Type B pancreatic cell (in vitro differentiated cells): ENCODE measurements around the gene SCAMP5. TPM values are rescaled to one million over a fixed set of nuclear protein-coding genes. Genes with fewer than 3 reads are reported as not detected.

ENCODE experiments used
- DNase-seq: peaks from one replicate; pipeline ENCODE4 v3.0.0; 2021; ENCODE audit warnings: mixed read lengths; ENCODE audit not compliant: unreplicated experiment; ENCODE audit errors: extremely low spot score
- H3K27ac Mint-ChIP-seq: 2 replicates; pipeline ENCODE4 v1.8.0; 2021; ENCODE audit warnings: mild to moderate bottlenecking, mixed read lengths
- H3K27me3 Mint-ChIP-seq: 2 replicates; pipeline ENCODE4 v1.8.0; 2021; ENCODE audit warnings: mixed read lengths
- H3K36me3 Mint-ChIP-seq: 2 replicates; pipeline ENCODE4 v1.8.0; 2021; ENCODE audit warnings: mixed read lengths
- H3K4me1 Mint-ChIP-seq: one replicate; pipeline ENCODE4 v1.8.0; 2021; ENCODE audit warnings: mixed read lengths; ENCODE audit not compliant: unreplicated experiment
- H3K4me3 Mint-ChIP-seq: 2 replicates; pipeline ENCODE4 v1.8.0; 2021; ENCODE audit warnings: mild to moderate bottlenecking, mixed read lengths
- H3K9me3 Mint-ChIP-seq: 2 replicates; pipeline ENCODE4 v1.8.0; 2021; ENCODE audit warnings: mixed read lengths
- total RNA-seq: library from RNA; stranded (reverse); gene quantifications from 2 replicates; pipeline ENCODE4 v1.2.1, GENCODE V29; 2021; ENCODE audit warnings: low replicate concordance
- TF ChIP-seq, protein P1 (sequence below): fragments of 200-600 bp; sonication (generic); conservative IDR thresholded peaks from 2 replicates; pipeline ENCODE4 v1.5.0; 2021; ENCODE audit warnings: antibody characterized with exemption, mild to moderate bottlenecking

SCAMP5 gene
- total RNA-seq, 1 donor from 2014 or later = 38.1 TPM

- Mint-ChIP-seq H3K36me3 (no peaks in the 10 kb centered on the region), H3K27ac (no peak overlapping the region), H3K4me3 (no peak overlapping the region), H3K4me1 (no peaks in the 10 kb centered on the region), H3K9me3 (no peaks in the 10 kb centered on the region), H3K27me3 (peaks cover 20% of the 10 kb centered on the region)
- DNase-seq = no peak
- TF ChIP-seq, protein P1, sequence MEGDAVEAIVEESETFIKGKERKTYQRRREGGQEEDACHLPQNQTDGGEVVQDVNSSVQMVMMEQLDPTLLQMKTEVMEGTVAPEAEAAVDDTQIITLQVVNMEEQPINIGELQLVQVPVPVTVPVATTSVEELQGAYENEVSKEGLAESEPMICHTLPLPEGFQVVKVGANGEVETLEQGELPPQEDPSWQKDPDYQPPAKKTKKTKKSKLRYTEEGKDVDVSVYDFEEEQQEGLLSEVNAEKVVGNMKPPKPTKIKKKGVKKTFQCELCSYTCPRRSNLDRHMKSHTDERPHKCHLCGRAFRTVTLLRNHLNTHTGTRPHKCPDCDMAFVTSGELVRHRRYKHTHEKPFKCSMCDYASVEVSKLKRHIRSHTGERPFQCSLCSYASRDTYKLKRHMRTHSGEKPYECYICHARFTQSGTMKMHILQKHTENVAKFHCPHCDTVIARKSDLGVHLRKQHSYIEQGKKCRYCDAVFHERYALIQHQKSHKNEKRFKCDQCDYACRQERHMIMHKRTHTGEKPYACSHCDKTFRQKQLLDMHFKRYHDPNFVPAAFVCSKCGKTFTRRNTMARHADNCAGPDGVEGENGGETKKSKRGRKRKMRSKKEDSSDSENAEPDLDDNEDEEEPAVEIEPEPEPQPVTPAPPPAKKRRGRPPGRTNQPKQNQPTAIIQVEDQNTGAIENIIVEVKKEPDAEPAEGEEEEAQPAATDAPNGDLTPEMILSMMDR = no peak
Observed at GRCh38 chr15:74978503-74978902, 16.9 kb upstream of the SCAMP5 start.

DNA sequence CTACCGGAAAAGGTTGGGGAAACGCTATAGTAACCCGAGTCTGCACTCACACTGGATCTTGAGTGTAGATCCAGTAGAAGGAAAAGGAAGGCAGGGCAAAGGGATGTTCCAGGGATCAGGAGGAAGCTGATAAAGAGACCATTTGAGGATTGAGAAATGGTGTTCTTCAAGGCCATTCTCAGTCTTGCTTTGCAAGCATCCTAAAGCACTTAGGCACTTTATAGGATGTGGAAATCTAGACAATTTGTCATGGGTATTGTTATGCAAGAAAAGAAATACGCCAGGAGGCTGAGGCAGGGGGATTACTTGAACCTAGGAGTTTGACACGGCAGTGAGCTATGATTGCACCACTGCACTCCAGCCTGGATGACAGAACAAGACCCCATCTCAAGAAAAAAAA, 13.2 kb upstream of the SCAMP5 start:
- no peaks in the 10 kb centered on the region for H3K36me3 Mint-ChIP-seq
- H3K27me3 Mint-ChIP-seq = peaks cover 45% of the 10 kb centered on the region
- no peak for DNase-seq
- no peaks in the 10 kb centered on the region for H3K9me3 Mint-ChIP-seq
- no peak overlapping the region for H3K27ac Mint-ChIP-seq
- no peaks in the 10 kb centered on the region for H3K4me1 Mint-ChIP-seq
- no peak overlapping the region for H3K4me3 Mint-ChIP-seq
- TF ChIP-seq, protein P1 = no peak

GRCh38 chr15:74983725-74984231, 11.6 kb upstream of the SCAMP5 start:
- TF ChIP-seq, protein P1 = no peak
- H3K36me3 Mint-ChIP-seq = no peaks in the 10 kb centered on the region
- no peak for DNase-seq
- no peak overlapping the region for H3K4me3 Mint-ChIP-seq
- H3K4me1 Mint-ChIP-seq = no peaks in the 10 kb centered on the region
- H3K27ac Mint-ChIP-seq = no peak overlapping the region
- H3K27me3 Mint-ChIP-seq = peaks cover 45% of the 10 kb centered on the region
- no peaks in the 10 kb centered on the region for H3K9me3 Mint-ChIP-seq

DNA sequence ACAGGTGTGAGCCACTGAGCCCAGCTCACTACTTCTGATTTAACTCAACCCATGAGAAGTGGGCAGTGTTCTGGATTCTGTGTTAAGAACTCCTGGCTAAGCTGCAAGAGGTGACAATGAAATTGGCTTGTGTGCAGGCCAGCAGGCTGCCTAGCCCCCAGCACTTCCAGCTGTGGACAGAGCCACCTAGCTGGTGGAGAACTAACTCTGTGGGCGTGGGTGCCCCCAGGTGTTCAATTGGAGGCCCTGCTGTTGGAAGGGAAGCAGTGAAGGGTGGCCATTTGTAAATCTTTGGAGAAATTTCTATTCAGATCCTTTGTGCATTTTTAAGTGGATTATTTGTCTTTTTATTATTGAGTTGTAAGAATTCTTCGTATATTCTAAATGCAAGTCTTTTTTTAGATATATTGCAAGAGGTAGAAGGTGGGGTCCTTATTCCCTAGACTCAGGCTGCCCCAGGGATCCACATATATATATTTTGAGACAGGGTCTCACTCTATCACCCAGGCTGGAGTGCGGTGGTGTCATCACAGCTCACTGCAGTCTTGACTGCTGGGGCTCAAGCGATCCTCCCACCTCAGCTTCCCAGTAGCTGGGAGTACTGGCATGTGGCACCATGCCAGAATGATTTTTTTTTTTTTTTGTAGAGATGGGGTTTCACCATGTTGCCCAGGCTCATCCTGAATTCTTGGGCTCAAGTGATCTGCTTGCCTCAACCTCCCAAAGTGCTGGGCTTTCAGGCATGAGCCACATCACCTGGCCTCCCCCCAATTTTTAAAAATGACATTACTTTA, 7.2 kb upstream of the SCAMP5 start:
- no peaks in the 10 kb centered on the region for H3K9me3 Mint-ChIP-seq
- no peak for DNase-seq
- H3K27ac Mint-ChIP-seq = no peak overlapping the region
- peaks cover 52% of the 10 kb centered on the region for H3K27me3 Mint-ChIP-seq
- no peaks in the 10 kb centered on the region for H3K4me1 Mint-ChIP-seq
- no peak overlapping the region for H3K4me3 Mint-ChIP-seq
- no peaks in the 10 kb centered on the region for H3K36me3 Mint-ChIP-seq
- TF ChIP-seq, protein P1 = peak; percentile 55

GRCh38 chr15:74989527-74989926, 5.8 kb upstream of the SCAMP5 start:
- Mint-ChIP-seq H3K4me1 (no peaks in the 10 kb centered on the region), H3K27me3 (peaks cover 44% of the 10 kb centered on the region)

More at GRCh38 chr15:74989527-74989926, 5.8 kb upstream of the SCAMP5 start:
- H3K36me3 Mint-ChIP-seq = no peaks in the 10 kb centered on the region
- no peak for DNase-seq
- TF ChIP-seq, protein P1 = no peak
- H3K27ac Mint-ChIP-seq = no peak overlapping the region
- no peaks in the 10 kb centered on the region for H3K9me3 Mint-ChIP-seq
- no peak overlapping the region for H3K4me3 Mint-ChIP-seq
